Measurements from ENCODE around the gene CEP85L.

CEP85L gene

DNA sequence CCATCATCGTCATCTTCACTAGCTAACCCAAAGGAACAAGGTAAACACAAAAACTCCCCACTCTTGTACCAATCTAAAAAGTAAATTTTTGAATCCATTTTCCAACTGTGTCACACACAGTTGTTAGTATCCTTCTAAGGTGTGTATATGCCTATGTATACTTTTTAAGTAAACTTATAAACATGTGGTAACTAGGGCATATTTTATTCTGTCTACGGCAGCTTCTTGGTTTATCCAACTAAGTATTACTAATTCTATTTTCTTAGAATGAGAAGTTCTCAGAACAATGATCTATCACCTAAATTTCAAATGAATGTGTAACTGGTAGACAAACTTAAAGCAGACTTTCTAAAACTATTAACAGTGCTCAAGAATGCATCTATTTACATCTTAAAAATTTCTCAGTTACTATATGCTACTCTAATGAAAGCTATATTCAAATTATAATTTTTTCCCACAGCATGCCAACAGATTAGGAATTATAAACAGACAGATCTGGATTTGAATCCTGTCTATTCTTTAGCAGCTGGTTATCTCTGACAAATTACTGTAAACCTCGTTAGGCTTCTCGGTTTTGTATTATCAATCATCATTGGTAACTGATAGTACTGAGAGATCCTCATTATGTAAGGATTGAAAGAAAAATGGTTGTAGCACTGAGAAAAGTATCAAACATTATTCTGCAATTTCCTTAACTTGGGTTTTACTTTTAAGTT, 105.1 kb downstream of the CEP85L start:
- peaks cover 0 to 14% (median 0%) of the 10 kb centered on the region in 3 donors for H3K36me3 ChIP-seq
- peaks cover 0 to 52% (median 4%) of the 10 kb centered on the region in 4 donors for H3K4me1 ChIP-seq
- peak overlapping the region; percentile 58 to 59 for H3K4me3 ChIP-seq
- no peak for DNase-seq
- H3K27ac ChIP-seq: peak overlapping the region; percentile 82 to 84
- intact Hi-C loops (cut with DNase I; ENCODE audit: low total_unique reads): no loop called here
- H3K9me3 ChIP-seq: no peaks in the 10 kb centered on the region
- TF ChIP-seq, protein P1, sequence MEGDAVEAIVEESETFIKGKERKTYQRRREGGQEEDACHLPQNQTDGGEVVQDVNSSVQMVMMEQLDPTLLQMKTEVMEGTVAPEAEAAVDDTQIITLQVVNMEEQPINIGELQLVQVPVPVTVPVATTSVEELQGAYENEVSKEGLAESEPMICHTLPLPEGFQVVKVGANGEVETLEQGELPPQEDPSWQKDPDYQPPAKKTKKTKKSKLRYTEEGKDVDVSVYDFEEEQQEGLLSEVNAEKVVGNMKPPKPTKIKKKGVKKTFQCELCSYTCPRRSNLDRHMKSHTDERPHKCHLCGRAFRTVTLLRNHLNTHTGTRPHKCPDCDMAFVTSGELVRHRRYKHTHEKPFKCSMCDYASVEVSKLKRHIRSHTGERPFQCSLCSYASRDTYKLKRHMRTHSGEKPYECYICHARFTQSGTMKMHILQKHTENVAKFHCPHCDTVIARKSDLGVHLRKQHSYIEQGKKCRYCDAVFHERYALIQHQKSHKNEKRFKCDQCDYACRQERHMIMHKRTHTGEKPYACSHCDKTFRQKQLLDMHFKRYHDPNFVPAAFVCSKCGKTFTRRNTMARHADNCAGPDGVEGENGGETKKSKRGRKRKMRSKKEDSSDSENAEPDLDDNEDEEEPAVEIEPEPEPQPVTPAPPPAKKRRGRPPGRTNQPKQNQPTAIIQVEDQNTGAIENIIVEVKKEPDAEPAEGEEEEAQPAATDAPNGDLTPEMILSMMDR (IDR thresholded peaks at IDR 0.05): no peak
- H3K27me3 ChIP-seq: no peaks in the 10 kb centered on the region

DNA sequence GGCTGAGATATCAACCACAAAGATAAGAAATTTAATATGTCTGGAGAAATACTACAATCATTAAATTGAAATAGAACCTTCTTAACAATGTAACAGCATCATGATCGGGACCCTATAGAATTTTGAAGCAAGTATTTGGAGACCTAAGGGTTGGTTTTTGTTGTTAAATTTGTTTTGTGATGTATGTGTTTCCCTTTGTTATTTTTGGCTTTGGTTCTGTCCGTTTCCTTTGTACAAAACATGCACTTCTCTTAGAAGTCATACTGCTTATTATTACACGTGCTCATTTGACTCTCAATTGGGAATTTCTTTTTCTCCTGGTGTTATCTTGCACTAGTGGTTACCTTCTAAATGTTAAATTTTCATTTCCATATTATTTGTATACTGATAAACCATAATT, 107.3 kb downstream of the CEP85L start:
- Histone ChIP-seq H3K36me3 (no peaks in the 10 kb centered on the region), H3K4me1 (peaks cover 0 to 73% (median 5%) of the 10 kb centered on the region in 4 donors), H3K27ac (peak overlapping the region; percentile 82 to 84), H3K4me3 (no peak overlapping the region), H3K9me3 (no peaks in the 10 kb centered on the region), H3K27me3 (no peaks in the 10 kb centered on the region)
- TF ChIP-seq, protein P1 (IDR thresholded peaks at IDR 0.05): no peak
- DNase-seq: no peak
- intact Hi-C loops (cut with DNase I; ENCODE audit: low total_unique reads): no loop called here

- TF ChIP-seq, protein P1 (IDR thresholded peaks at IDR 0.05): no peak
- intact Hi-C loops (cut with DNase I; ENCODE audit: low total_unique reads): no loop called here
- Histone ChIP-seq H3K4me3 (no peak overlapping the region), H3K9me3 (no peaks in the 10 kb centered on the region), H3K4me1 (peaks cover 0 to 89% (median 5%) of the 10 kb centered on the region in 4 donors), H3K27me3 (no peaks in the 10 kb centered on the region), H3K36me3 (no peaks in the 10 kb centered on the region), H3K27ac (peak overlapping the region; percentile 82 to 84)
- DNase-seq: no peak
Observed at GRCh38 chr6:118542184-118542952, 109.0 kb downstream of the CEP85L start.

- DNase-seq: no peak
- intact Hi-C loops (cut with DNase I; ENCODE audit: low total_unique reads): no loop called here
- Histone ChIP-seq H3K27ac (peak overlapping the region; percentile 5 to 56), H3K9me3 (no peaks in the 10 kb centered on the region), H3K27me3 (no peaks in the 10 kb centered on the region), H3K36me3 (no peaks in the 10 kb centered on the region), H3K4me3 (no peak overlapping the region), H3K4me1 (peaks cover 0 to 60% (median 8%) of the 10 kb centered on the region in 4 donors)
- TF ChIP-seq, protein P1 (IDR thresholded peaks at IDR 0.05): no peak
Observed at GRCh38 chr6:118537574-118537973, 113.8 kb downstream of the CEP85L start.

GRCh38 chr6:118536478-118536877, 114.9 kb downstream of the CEP85L start:
- peaks cover 0 to 49% (median 4%) of the 10 kb centered on the region in 4 donors for H3K4me1 ChIP-seq
- TF ChIP-seq, protein P1 (IDR thresholded peaks at IDR 0.05): no peak
- no peak for DNase-seq
- no peaks in the 10 kb centered on the region for H3K36me3 ChIP-seq
- H3K27ac ChIP-seq: peak overlapping the region; percentile 18 to 56
- H3K27me3 ChIP-seq: no peaks in the 10 kb centered on the region
- intact Hi-C loops (cut with DNase I; ENCODE audit: low total_unique reads): no loop called here
- no peaks in the 10 kb centered on the region for H3K9me3 ChIP-seq
- H3K4me3 ChIP-seq: no peak overlapping the region
